HK-2 (cell line): Measurements from ENCODE around the gene PPARG.

Experiments used
- DNase-seq: peaks from one replicate; pipeline ENCODE4 v3.0.0-alpha.2; 2018; ENCODE audit not compliant: unreplicated experiment

The PPARG gene

GRCh38 chr3:12313519-12313918, 24.6 kb downstream of the PPARG start:
- no peak for DNase-seq

- DNase-seq = no peak
Measured at GRCh38 chr3:12316253-12316652, 27.4 kb downstream of the PPARG start.

GRCh38 chr3:12316729-12317351, 28.0 kb downstream of the PPARG start:
- no peak for DNase-seq

- no peak for DNase-seq
Measured at GRCh38 chr3:12317914-12318313, 29.0 kb downstream of the PPARG start.

- DNase-seq = no peak
Measured at GRCh38 chr3:12318758-12319621, 30.1 kb downstream of the PPARG start.

GRCh38 chr3:12321015-12321414, 32.1 kb downstream of the PPARG start:
- no peak for DNase-seq

- DNase-seq = no peak
Measured at GRCh38 chr3:12323237-12323636, 34.4 kb downstream of the PPARG start.

GRCh38 chr3:12325586-12326515, 37.0 kb downstream of the PPARG start:
- no peak for DNase-seq

GRCh38 chr3:12327021-12327420, 38.2 kb downstream of the PPARG start:
- DNase-seq = no peak

- no peak for DNase-seq
Measured at GRCh38 chr3:12328132-12328836, 39.4 kb downstream of the PPARG start.

GRCh38 chr3:12328837-12329462, 40.1 kb downstream of the PPARG start:
- DNase-seq = no peak

- no peak for DNase-seq
Measured at GRCh38 chr3:12334786-12335185, 45.9 kb downstream of the PPARG start.

GRCh38 chr3:12335421-12335820, 46.6 kb downstream of the PPARG start:
- no peak for DNase-seq

- DNase-seq = no peak
Measured at GRCh38 chr3:12336099-12336498, 47.2 kb downstream of the PPARG start.

GRCh38 chr3:12338595-12339546, 50.0 kb downstream of the PPARG start:
- no peak for DNase-seq

GRCh38 chr3:12339701-12340480, 51.0 kb downstream of the PPARG start:
- DNase-seq = no peak

GRCh38 chr3:12340506-12340905, 51.6 kb downstream of the PPARG start:
- no peak for DNase-seq

GRCh38 chr3:12342151-12342550, 53.3 kb downstream of the PPARG start:
- no peak for DNase-seq

GRCh38 chr3:12343047-12343501, 54.2 kb downstream of the PPARG start:
- DNase-seq = no peak
